HT-29 (cell line): ENCODE data around the gene ACSM5. TPM values are rescaled to one million over a fixed set of nuclear protein-coding genes. Genes with fewer than 3 reads are reported as not detected.
A peak's percentile ranks its signal among the peaks of the same experiment; 100 is the strongest.

Experiments used
- DNase-seq: peaks from one replicate; pipeline ENCODE4 v3.0.0-alpha.2; 2015; ENCODE audit warnings: low spot score
- total RNA-seq: library from RNA; depleted of rRNA; stranded (reverse); fragments of >200 nt; shearing (Covaris generic); gene quantifications from 2 replicates; pipeline ENCODE4 v1.2.3, GENCODE V29; 2014; rRNA removed

The ACSM5 gene
- total RNA-seq: not detected in 2 replicates

DNA sequence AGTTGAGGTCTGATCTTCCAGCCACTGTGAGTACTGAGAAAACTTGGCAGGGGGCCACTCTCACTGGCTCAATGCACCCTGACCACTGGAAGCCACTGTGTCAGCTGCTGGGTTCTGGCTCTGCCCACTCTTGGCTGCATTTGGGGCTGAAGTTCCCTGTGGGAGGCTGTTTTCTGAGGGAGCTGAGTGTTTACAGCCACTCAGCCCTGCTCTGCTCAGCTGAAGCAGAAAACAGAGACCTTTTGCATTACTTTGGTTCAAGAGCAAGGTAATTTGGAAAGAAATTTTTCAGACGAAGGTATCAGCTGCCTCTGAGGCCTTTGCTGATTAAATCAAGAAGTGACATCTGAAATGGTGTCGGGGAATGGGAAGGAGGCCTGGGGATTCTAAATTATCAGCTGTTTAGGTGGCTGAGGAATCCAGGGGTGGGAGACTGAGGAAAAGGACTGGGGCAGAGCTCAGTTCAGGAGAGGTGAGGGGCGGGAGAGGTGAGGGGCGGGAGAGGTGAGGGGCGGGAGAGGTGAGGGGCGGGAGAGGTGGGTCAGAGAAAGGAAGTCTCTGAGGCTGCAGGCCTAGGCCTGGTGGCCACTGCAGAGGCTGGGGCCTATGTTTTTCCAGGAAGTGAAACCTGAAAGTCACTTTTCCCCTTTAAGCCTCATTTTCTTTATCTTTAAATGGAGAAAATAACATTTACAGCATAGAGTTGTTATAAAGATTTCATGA is at the start of gene ACSM5:
Gene ACSM5, plus strand, starts transcription at position 137 of the 723 bp plus-strand sequence. CDS start 1,951 bp downstream, outside the sequence.
- no peak for DNase-seq

DNA sequence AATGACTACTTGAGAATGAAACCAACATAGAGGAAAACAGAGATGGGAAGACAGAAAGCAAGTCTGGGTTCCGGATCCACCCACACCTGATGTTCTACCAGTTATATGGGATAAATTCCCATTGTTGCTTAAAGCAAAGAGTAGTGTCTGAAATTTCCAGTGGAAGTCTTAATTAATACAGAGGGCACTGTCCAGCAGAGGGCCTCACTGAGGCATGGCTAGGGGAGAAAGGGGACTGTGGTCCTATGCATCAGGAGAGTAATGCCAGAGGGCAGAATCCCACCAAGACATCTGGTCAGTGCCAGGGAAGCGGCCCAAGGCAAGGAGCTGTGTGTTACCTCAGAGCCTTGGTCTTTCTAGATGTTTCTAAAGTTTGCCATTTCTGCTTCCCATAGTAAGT is 49.3 kb upstream of the ACSM5 start:
- no peak for DNase-seq

GRCh38 chr16:20363191-20363590 is 46.1 kb upstream of the ACSM5 start:
- no peak for DNase-seq

DNA sequence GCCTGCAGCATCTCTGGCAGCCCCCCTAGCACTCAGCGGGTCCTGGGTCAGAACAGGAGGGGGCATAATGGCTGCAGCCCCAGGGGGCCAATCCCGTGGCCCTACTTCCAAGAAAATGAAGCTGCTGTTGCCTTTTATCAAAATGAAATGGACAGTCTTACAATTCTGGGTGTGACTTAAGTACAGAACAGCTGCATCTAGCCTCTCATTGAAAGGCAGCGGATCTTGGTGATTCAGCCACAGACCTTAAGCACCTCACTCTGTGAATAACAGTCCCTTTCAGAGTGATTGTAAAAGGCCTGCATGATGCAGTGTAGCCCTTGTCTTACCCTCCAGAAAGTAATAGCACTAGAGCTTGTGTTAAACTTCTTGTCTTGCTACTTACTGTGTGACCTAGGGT is 45.3 kb upstream of the ACSM5 start:
- no peak for DNase-seq

GRCh38 chr16:20369452-20370054 is 39.8 kb upstream of the ACSM5 start:
- DNase-seq: no peak

GRCh38 chr16:20372701-20373100 is 36.6 kb upstream of the ACSM5 start:
- DNase-seq: no peak

GRCh38 chr16:20377181-20377580 is 32.2 kb upstream of the ACSM5 start:
- no peak for DNase-seq

DNA sequence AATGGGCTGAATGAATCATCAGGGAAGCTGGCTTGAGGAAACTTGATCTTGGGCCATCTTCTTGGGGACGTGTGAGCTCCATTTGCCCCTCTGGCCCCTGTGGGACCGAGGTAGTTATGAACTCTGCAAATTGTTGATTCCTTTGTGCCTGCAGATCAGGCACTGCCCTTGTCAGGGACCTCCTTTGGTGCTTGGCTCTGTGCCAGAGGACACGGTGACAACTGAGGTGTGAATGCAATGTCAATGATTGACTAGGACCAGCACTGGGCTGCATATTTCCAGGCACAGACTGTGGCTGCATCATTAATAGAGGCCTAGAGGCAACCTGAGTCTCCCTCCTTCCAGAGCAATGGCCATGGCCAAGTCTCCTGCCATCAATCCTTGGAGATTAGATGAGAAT is 28.6 kb upstream of the ACSM5 start:
- no peak for DNase-seq

DNA sequence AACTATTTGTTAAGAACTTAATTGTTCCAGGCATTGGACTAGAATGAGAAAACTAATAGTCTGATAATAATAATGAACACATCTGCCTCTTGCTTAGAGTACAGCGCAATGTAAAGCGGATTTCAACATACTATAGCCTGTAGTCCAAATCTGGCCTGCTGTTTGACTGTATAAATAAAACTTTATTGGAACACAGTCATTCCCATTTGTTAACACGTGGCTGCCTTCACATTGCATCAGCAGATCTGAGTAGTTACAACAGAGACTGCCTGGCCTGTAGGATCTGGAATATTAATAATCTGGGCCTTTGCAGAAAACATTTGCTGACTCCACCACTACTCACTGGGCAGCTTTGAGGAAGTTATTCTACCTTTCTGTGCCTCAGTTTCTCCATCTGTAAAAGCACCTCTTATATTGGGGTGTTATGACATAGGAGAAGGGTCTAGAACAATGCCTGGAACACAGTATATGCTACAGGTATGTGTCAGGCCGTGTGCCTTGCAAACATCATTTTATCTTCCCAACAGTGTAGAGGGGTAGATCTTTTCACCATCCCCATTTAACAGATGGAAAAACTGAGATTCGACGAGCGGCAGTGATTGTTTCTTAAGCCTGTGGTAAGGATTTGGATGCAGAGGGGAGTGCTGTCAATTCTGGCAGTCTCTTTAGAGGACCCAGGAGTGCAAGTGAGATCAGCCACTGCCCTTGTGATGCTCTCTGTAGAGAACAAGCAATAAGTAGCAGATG is 27.0 kb upstream of the ACSM5 start:
- DNase-seq: no peak

DNA sequence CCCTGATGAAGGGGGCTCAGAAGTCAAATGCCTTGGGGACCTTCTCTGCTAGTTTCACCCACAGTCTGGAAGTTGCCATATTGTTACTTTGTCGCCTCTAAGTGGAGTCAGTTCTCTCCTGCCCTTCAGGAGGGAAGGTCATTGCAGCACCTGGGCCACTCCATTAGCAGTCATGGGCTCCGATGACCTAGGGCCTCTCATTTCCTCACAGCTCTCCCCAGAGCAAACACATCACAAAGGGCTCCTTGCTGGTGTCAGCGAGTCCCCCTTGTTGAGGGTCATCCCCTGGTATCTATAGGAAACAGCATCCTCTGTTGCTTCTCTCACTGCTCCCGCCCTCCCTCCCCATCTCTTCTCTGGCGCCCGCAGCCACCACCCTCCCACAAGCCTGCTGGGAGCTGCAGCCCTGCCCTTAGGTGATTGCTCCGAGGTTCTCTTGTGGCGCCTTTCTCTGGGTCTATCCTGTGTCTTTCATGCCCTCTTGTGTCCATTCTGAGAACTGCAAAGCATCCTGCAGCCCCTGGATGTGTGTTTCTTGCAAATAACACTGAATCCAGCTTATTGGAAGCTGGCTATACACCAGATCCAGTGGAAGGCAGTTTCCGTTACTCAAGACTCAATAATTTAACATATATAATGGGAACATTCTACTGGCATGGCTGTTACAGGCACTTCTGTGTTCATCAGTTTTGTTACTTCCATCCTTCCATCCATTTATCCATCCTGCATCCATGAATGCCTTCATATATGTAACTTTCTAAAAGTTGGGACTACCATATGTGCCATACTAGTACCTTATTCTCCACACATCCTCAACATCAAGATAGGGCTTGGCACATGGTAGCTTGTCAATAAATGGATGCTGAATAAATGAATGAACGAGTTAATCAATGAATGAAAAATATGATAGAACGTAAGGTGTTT is 26.0 kb upstream of the ACSM5 start:
- DNase-seq: peak; percentile 77

DNA sequence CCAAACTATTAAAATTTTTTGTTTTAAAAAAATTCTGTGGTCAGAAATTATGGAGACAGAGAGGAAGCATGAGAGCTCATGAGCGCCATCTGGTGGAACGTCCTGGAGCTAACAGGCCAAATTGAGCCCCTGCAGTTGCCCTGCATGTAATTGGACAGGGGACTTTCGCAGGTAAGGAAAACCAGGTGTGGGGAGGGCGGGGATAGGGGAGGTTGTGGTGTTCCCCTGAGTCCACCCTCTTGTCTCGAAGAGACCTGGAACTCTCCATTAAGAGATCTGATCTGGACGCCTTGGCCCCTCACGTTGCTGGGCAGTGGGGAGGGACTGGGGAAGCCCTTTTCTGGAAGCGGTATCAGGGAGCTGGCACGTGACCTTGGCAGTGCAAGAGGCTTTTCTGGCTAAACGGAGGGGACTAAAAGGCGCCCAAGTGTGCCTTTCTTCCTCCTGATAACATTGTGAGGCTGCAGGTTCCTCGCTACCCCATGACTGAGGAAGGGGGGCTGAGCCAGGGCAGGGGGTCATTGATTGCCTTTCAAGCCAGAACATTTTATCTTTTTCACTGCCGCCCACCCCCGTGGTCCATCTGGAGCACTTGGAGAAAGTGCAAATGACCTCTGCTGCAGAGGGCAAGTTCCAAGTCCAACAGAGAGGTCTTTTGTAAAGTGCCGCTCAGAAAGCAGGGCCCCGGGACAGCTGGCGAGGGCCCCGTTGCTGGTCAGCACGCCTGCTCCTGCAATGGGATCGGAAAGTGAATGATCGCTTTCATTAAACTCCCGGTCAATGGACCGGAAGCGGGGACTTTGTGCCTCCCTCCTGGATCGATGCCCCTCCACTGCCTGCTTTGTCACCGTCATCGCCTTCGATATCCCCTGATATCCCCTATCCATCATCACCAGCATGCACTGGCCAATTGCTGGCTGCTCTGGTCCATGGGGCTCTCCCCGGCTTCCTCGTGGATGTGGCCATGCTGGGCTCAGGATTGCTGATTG is 23.2 kb upstream of the ACSM5 start:
- DNase-seq: peak; percentile 74

- DNase-seq: no peak
These were observed 21.4 kb upstream of the ACSM5 start for GRCh38 chr16:20387978-20388377.

GRCh38 chr16:20388854-20389253 is 20.5 kb upstream of the ACSM5 start:
- no peak for DNase-seq

DNA sequence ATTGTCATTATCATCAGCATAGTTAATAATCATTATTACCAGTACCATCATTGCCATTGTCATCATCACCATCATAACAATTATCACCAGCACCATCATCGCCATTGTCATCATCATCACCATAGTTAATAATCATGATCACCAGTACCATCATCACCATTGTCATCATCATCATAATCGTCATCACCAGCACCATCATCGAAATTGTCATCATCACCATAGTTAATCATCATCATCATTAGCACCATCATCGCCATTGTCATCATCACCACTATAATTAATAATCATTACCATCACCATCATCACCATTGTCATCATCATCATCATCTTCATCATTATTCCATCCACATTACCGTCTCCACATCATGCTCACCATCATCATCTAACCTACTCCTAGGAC is 18.3 kb upstream of the ACSM5 start:
- no peak for DNase-seq

- DNase-seq: no peak
These were observed 15.3 kb upstream of the ACSM5 start for GRCh38 chr16:20393801-20394577.

GRCh38 chr16:20395946-20396345 is 13.4 kb upstream of the ACSM5 start:
- no peak for DNase-seq

- DNase-seq: no peak
These were observed 12.4 kb upstream of the ACSM5 start for GRCh38 chr16:20396846-20397467.

DNA sequence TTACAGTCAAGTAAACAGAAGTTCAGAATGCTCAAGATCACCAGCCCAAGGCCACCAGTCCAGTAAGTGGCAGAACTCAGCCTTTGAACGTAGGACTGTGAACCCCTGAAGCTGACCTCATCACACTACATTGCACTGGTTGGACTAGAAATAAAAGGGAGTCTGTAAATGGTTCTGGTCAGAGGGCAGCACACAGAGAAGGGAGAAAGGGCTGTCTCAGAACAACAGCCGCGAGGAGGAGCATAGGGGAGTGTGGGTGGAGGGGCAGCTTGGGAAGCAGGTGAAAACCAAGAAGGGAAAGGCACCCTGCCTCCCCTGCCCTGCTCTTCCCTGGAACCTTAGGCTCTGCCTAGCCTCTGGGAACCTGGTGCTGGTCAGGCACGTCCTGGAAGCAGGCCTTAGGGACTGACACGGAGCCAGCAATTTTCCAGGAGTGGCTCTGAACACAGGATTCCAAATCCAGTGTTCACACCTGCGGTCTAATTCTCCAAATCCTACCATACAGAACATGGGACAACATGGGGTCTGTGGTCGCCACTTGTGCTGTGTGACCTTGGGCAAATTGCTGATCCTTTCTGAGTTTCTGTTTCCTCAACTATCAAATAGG is 11.8 kb upstream of the ACSM5 start:
- no peak for DNase-seq

DNA sequence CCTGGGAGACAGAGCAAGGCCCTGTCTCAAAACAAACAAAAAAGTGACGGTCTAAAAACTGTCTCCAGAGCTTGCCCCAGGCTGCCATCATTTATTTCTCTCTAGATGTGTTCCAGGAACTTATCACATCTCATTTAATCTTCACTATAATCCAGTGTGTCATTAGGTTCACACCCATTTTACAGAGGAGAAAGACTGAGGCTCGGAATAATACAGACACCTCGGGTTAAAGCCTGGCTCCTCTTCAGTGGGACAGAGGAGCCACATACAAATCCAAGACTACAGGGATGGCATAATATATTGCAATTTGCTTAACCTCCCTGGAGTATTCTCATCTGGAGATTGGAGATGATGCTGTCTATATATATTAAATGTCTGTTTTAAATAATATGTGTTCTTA is 10.7 kb upstream of the ACSM5 start:
- no peak for DNase-seq
